Measurements from ENCODE around the gene ZIC2.
A peak's percentile ranks its signal among the peaks of the same experiment; 100 is the strongest.
"Not testable (repeated sequence)": the region's sequence is repeated elsewhere in the genome, so short reads cannot be mapped to it uniquely, and the experiment has no call there.

Gene ZIC2

GRCh38 chr13:99981735-99982035 is at the start of gene ZIC2:
TSS of gene ZIC2 (plus strand) at chr13:99981784. CDS start at chr13:99982065, 281 bp downstream.
- H3K9me3 ChIP-seq (ENCODE audit: control insufficient read depth, low read length): peaks cover 17% of the 10 kb centered on the region
- H3K4me3 ChIP-seq (ENCODE audit: low read length): peak within 1 kb of the TSS; percentile 52
- no peaks in the 10 kb centered on the region for H3K36me3 ChIP-seq (ENCODE audit: control insufficient read depth, insufficient read depth, low read length, severe bottlenecking)
- H3K27me3 ChIP-seq (replicated peaks; ENCODE audit: control insufficient read depth, insufficient read depth, low read length): peaks cover 61% of the 10 kb centered on the region
- DNase-seq (ENCODE audit: low read depth): no peak
- no peak within 1 kb of the TSS for H3K9ac ChIP-seq (ENCODE audit: low read length)
- H3K4me1 ChIP-seq (ENCODE audit: control insufficient read depth, insufficient read depth, low read length): peaks cover 2% of the 10 kb centered on the region

- Histone ChIP-seq H3K9me3 (ENCODE audit: control insufficient read depth, low read length) (no peaks in the 10 kb centered on the region), H3K36me3 (ENCODE audit: control insufficient read depth, insufficient read depth, low read length, severe bottlenecking) (no peaks in the 10 kb centered on the region), H3K9ac (ENCODE audit: low read length) (no peak overlapping the region), H3K4me3 (ENCODE audit: low read length) (no peak overlapping the region), H3K27me3 (replicated peaks; ENCODE audit: control insufficient read depth, insufficient read depth, low read length) (peaks cover 32% of the 10 kb centered on the region), H3K4me1 (ENCODE audit: control insufficient read depth, insufficient read depth, low read length) (no peaks in the 10 kb centered on the region)
- no peak for DNase-seq (ENCODE audit: low read depth)
Observed at GRCh38 chr13:99932912-99933311, 48.7 kb upstream of the ZIC2 start.

- no peak for DNase-seq (ENCODE audit: low read depth)
Observed at GRCh38 chr13:99935772-99936171, 45.8 kb upstream of the ZIC2 start.

GRCh38 chr13:99938635-99939034 is 42.9 kb upstream of the ZIC2 start:
- Histone ChIP-seq H3K4me1 (ENCODE audit: control insufficient read depth, insufficient read depth, low read length) (no peaks in the 10 kb centered on the region), H3K27me3 (replicated peaks; ENCODE audit: control insufficient read depth, insufficient read depth, low read length) (peaks cover 34% of the 10 kb centered on the region), H3K9me3 (ENCODE audit: control insufficient read depth, low read length) (no peaks in the 10 kb centered on the region), H3K9ac (ENCODE audit: low read length) (no peak overlapping the region), H3K36me3 (ENCODE audit: control insufficient read depth, insufficient read depth, low read length, severe bottlenecking) (no peaks in the 10 kb centered on the region), H3K4me3 (ENCODE audit: low read length) (no peak overlapping the region)
- DNase-seq (ENCODE audit: low read depth): no peak

More at GRCh38 chr13:99935772-99936171, 45.8 kb upstream of the ZIC2 start:
- no peak overlapping the region for H3K9ac ChIP-seq (ENCODE audit: low read length)
- H3K4me1 ChIP-seq (ENCODE audit: control insufficient read depth, insufficient read depth, low read length): no peaks in the 10 kb centered on the region
- no peaks in the 10 kb centered on the region for H3K9me3 ChIP-seq (ENCODE audit: control insufficient read depth, low read length)
- H3K4me3 ChIP-seq (ENCODE audit: low read length): no peak overlapping the region
- H3K27me3 ChIP-seq (replicated peaks; ENCODE audit: control insufficient read depth, insufficient read depth, low read length): peaks cover 32% of the 10 kb centered on the region
- no peaks in the 10 kb centered on the region for H3K36me3 ChIP-seq (ENCODE audit: control insufficient read depth, insufficient read depth, low read length, severe bottlenecking)

- Histone ChIP-seq H3K4me3 (ENCODE audit: low read length) (no peak overlapping the region), H3K4me1 (ENCODE audit: control insufficient read depth, insufficient read depth, low read length) (no peaks in the 10 kb centered on the region), H3K36me3 (ENCODE audit: control insufficient read depth, insufficient read depth, low read length, severe bottlenecking) (no peaks in the 10 kb centered on the region), H3K9me3 (ENCODE audit: control insufficient read depth, low read length) (no peaks in the 10 kb centered on the region), H3K27me3 (replicated peaks; ENCODE audit: control insufficient read depth, insufficient read depth, low read length) (peaks cover 33% of the 10 kb centered on the region), H3K9ac (ENCODE audit: low read length) (no peak overlapping the region)
- no peak for DNase-seq (ENCODE audit: low read depth)
Observed at GRCh38 chr13:99941086-99941485, 40.5 kb upstream of the ZIC2 start.

GRCh38 chr13:99941911-99942310 is 39.7 kb upstream of the ZIC2 start:
- H3K9ac ChIP-seq (ENCODE audit: low read length): no peak overlapping the region
- no peaks in the 10 kb centered on the region for H3K9me3 ChIP-seq (ENCODE audit: control insufficient read depth, low read length)
- peaks cover 36% of the 10 kb centered on the region for H3K27me3 ChIP-seq (replicated peaks; ENCODE audit: control insufficient read depth, insufficient read depth, low read length)
- no peaks in the 10 kb centered on the region for H3K4me1 ChIP-seq (ENCODE audit: control insufficient read depth, insufficient read depth, low read length)
- H3K4me3 ChIP-seq (ENCODE audit: low read length): no peak overlapping the region
- H3K36me3 ChIP-seq (ENCODE audit: control insufficient read depth, insufficient read depth, low read length, severe bottlenecking): no peaks in the 10 kb centered on the region
- DNase-seq (ENCODE audit: low read depth): no peak

- Histone ChIP-seq H3K9me3 (ENCODE audit: control insufficient read depth, low read length) (no peaks in the 10 kb centered on the region), H3K27me3 (replicated peaks; ENCODE audit: control insufficient read depth, insufficient read depth, low read length) (peaks cover 56% of the 10 kb centered on the region), H3K4me3 (ENCODE audit: low read length) (no peak overlapping the region), H3K36me3 (ENCODE audit: control insufficient read depth, insufficient read depth, low read length, severe bottlenecking) (no peaks in the 10 kb centered on the region), H3K9ac (ENCODE audit: low read length) (no peak overlapping the region), H3K4me1 (ENCODE audit: control insufficient read depth, insufficient read depth, low read length) (no peaks in the 10 kb centered on the region)
- DNase-seq (ENCODE audit: low read depth): no peak
Observed at GRCh38 chr13:99944102-99944501, 37.5 kb upstream of the ZIC2 start.

- Histone ChIP-seq H3K36me3 (ENCODE audit: control insufficient read depth, insufficient read depth, low read length, severe bottlenecking) (no peaks in the 10 kb centered on the region), H3K9me3 (ENCODE audit: control insufficient read depth, low read length) (no peaks in the 10 kb centered on the region), H3K4me1 (ENCODE audit: control insufficient read depth, insufficient read depth, low read length) (no peaks in the 10 kb centered on the region), H3K27me3 (replicated peaks; ENCODE audit: control insufficient read depth, insufficient read depth, low read length) (peaks cover 61% of the 10 kb centered on the region), H3K9ac (ENCODE audit: low read length) (no peak overlapping the region), H3K4me3 (ENCODE audit: low read length) (no peak overlapping the region)
- DNase-seq (ENCODE audit: low read depth): no peak
Observed at GRCh38 chr13:99944606-99945005, 37.0 kb upstream of the ZIC2 start.

- not testable (repeated sequence) for H3K9me3 ChIP-seq (ENCODE audit: control insufficient read depth, low read length); H3K4me3 ChIP-seq (ENCODE audit: low read length); H3K36me3 ChIP-seq (ENCODE audit: control insufficient read depth, insufficient read depth, low read length, severe bottlenecking); H3K9ac ChIP-seq (ENCODE audit: low read length); DNase-seq (ENCODE audit: low read depth); H3K4me1 ChIP-seq (ENCODE audit: control insufficient read depth, insufficient read depth, low read length)
- peaks cover 64% of the 10 kb centered on the region for H3K27me3 ChIP-seq (replicated peaks; ENCODE audit: control insufficient read depth, insufficient read depth, low read length)
Observed at GRCh38 chr13:99945515-99945914, 36.1 kb upstream of the ZIC2 start.

GRCh38 chr13:99947666-99948065 is 33.9 kb upstream of the ZIC2 start:
- H3K36me3 ChIP-seq (ENCODE audit: control insufficient read depth, insufficient read depth, low read length, severe bottlenecking): no peaks in the 10 kb centered on the region
- H3K9ac ChIP-seq (ENCODE audit: low read length): no peak overlapping the region
- DNase-seq (ENCODE audit: low read depth): no peak
- H3K9me3 ChIP-seq (ENCODE audit: control insufficient read depth, low read length): no peaks in the 10 kb centered on the region
- H3K4me3 ChIP-seq (ENCODE audit: low read length): no peak overlapping the region
- peaks cover 71% of the 10 kb centered on the region for H3K27me3 ChIP-seq (replicated peaks; ENCODE audit: control insufficient read depth, insufficient read depth, low read length)
- no peaks in the 10 kb centered on the region for H3K4me1 ChIP-seq (ENCODE audit: control insufficient read depth, insufficient read depth, low read length)

GRCh38 chr13:99948411-99948810 is 33.2 kb upstream of the ZIC2 start:
- Histone ChIP-seq H3K36me3 (ENCODE audit: control insufficient read depth, insufficient read depth, low read length, severe bottlenecking) (no peaks in the 10 kb centered on the region), H3K27me3 (replicated peaks; ENCODE audit: control insufficient read depth, insufficient read depth, low read length) (peaks cover 72% of the 10 kb centered on the region), H3K4me1 (ENCODE audit: control insufficient read depth, insufficient read depth, low read length) (no peaks in the 10 kb centered on the region), H3K9ac (ENCODE audit: low read length) (no peak overlapping the region), H3K9me3 (ENCODE audit: control insufficient read depth, low read length) (no peaks in the 10 kb centered on the region), H3K4me3 (ENCODE audit: low read length) (no peak overlapping the region)
- DNase-seq (ENCODE audit: low read depth): no peak

- no peaks in the 10 kb centered on the region for H3K9me3 ChIP-seq (ENCODE audit: control insufficient read depth, low read length)
- H3K27me3 ChIP-seq (replicated peaks; ENCODE audit: control insufficient read depth, insufficient read depth, low read length): peaks cover 75% of the 10 kb centered on the region
- H3K9ac ChIP-seq (ENCODE audit: low read length): no peak overlapping the region
- no peak for DNase-seq (ENCODE audit: low read depth)
- no peaks in the 10 kb centered on the region for H3K4me1 ChIP-seq (ENCODE audit: control insufficient read depth, insufficient read depth, low read length)
- H3K4me3 ChIP-seq (ENCODE audit: low read length): no peak overlapping the region
- H3K36me3 ChIP-seq (ENCODE audit: control insufficient read depth, insufficient read depth, low read length, severe bottlenecking): no peaks in the 10 kb centered on the region
Observed at GRCh38 chr13:99948907-99949678, 32.5 kb upstream of the ZIC2 start.

Measured in adipocyte (in vitro differentiated cells).